Epithelial cell of esophagus (primary cell): ENCODE data around the gene SELENOF.

ENCODE experiments used
- DNase-seq: peaks from one replicate; pipeline ENCODE4 v3.0.0; 2010; ENCODE audit warnings: low read depth
- H3K4me3 ChIP-seq: 2 replicates; pipeline ENCODE4 v1.5.1; 2011; ENCODE audit warnings: mild to moderate bottlenecking, low read length, control low read depth
- TF ChIP-seq, protein P1 (sequence below): IDR thresholded peaks from 2 replicates; pipeline ENCODE4 v1.5.1; 2011; ENCODE audit warnings: low read depth, mild to moderate bottlenecking, low read length, control low read depth, inconsistent platforms; ENCODE audit not compliant: insufficient read depth; ENCODE audit errors: missing control alignments

The SELENOF gene

GRCh38 chr1:86938450-86938849 is 24.5 kb upstream of the SELENOF start:
- H3K4me3 ChIP-seq = no peak overlapping the region
- TF ChIP-seq, protein P1, sequence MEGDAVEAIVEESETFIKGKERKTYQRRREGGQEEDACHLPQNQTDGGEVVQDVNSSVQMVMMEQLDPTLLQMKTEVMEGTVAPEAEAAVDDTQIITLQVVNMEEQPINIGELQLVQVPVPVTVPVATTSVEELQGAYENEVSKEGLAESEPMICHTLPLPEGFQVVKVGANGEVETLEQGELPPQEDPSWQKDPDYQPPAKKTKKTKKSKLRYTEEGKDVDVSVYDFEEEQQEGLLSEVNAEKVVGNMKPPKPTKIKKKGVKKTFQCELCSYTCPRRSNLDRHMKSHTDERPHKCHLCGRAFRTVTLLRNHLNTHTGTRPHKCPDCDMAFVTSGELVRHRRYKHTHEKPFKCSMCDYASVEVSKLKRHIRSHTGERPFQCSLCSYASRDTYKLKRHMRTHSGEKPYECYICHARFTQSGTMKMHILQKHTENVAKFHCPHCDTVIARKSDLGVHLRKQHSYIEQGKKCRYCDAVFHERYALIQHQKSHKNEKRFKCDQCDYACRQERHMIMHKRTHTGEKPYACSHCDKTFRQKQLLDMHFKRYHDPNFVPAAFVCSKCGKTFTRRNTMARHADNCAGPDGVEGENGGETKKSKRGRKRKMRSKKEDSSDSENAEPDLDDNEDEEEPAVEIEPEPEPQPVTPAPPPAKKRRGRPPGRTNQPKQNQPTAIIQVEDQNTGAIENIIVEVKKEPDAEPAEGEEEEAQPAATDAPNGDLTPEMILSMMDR = no peak
- peak; percentile 10 for DNase-seq

- no peak overlapping the region for H3K4me3 ChIP-seq
- TF ChIP-seq, protein P1 = no peak
- no peak for DNase-seq
Measured at GRCh38 chr1:86933562-86934377, 19.8 kb upstream of the SELENOF start.

GRCh38 chr1:86933051-86933450 is 19.1 kb upstream of the SELENOF start:
- no peak for DNase-seq
- no peak overlapping the region for H3K4me3 ChIP-seq
- TF ChIP-seq, protein P1 = no peak

GRCh38 chr1:86928819-86929218 is 14.9 kb upstream of the SELENOF start:
- TF ChIP-seq, protein P1 = no peak
- H3K4me3 ChIP-seq = no peak overlapping the region
- no peak for DNase-seq

- peak; percentile 42 for DNase-seq
Measured at GRCh38 chr1:86926883-86927282, 13.0 kb upstream of the SELENOF start.

GRCh38 chr1:86925742-86926141 is 11.8 kb upstream of the SELENOF start:
- TF ChIP-seq, protein P1 = no peak
- no peak overlapping the region for H3K4me3 ChIP-seq

More at GRCh38 chr1:86926883-86927282, 13.0 kb upstream of the SELENOF start:
- no peak overlapping the region for H3K4me3 ChIP-seq
- TF ChIP-seq, protein P1 = no peak

GRCh38 chr1:86924324-86924960 is 10.5 kb upstream of the SELENOF start:
- DNase-seq = no peak
- TF ChIP-seq, protein P1 = no peak

More at GRCh38 chr1:86925742-86926141, 11.8 kb upstream of the SELENOF start:
- no peak for DNase-seq

More at GRCh38 chr1:86924324-86924960, 10.5 kb upstream of the SELENOF start:
- H3K4me3 ChIP-seq = no peak overlapping the region
